Prostate gland (tissue), 2 donors: ENCODE measurements around the gene F12. TPM values are rescaled to one million over a fixed set of nuclear protein-coding genes. Genes with fewer than 3 reads are reported as not detected.

ENCODE experiments used
- DNase-seq: peaks from one replicate; pipeline ENCODE4 v3.0.0-alpha.2; 2019; ENCODE audit warnings: low spot score
- H3K27ac ChIP-seq, 2 donors: fragments of 200-600 bp; sonication (generic); 2 replicates each; pipeline ENCODE4 v1.5.1; 2017 to 2019
- H3K27me3 ChIP-seq: fragments of 200-600 bp; sonication (generic); replicated peaks from 2 replicates; pipeline ENCODE4 v1.5.1; 2019; ENCODE audit not compliant: insufficient read depth
- H3K36me3 ChIP-seq, 2 donors: fragments of 200-600 bp; sonication (generic); 1 replicate in 1 of 2; 2 replicates in 1 of 2; pipeline versions ENCODE4 v1.5.1 to v1.8.1; 2017 to 2019
- H3K4me1 ChIP-seq: fragments of 200-600 bp; sonication (generic); replicated peaks from 2 replicates; pipeline ENCODE4 v1.5.1; 2019
- H3K4me3 ChIP-seq, 2 donors: fragments of 200-600 bp; sonication (generic); 2 replicates each; pipeline ENCODE4 v1.5.1; 2017 to 2019
- H3K9me3 ChIP-seq: fragments of 200-600 bp; sonication (generic); 2 replicates; pipeline ENCODE4 v1.5.1; 2017
- CTCF ChIP-seq, 4 experiments: fragments of 200-600 bp in 2 of 4; fragments of 450-650 bp in 2 of 4; sonication (generic) in 2 of 4; IDR thresholded peaks; 1 replicate in 3 of 4; 2 replicates in 1 of 4; pipeline ENCODE4 v1.5.1; 2016 to 2019; ENCODE audit warnings: antibody characterized with exemption in 4 of 4, mild to moderate bottlenecking in 2 of 4, moderate library complexity in 2 of 4
- POLR2A ChIP-seq: fragments of 450-650 bp; IDR thresholded peaks from one replicate; pipeline ENCODE4 v1.6.1; 2016; ENCODE audit warnings: antibody characterized with exemption, mild to moderate bottlenecking
- POLR2AphosphoS5 ChIP-seq: sonication (generic); formaldehyde crosslinking; IDR thresholded peaks from one replicate; pipeline ENCODE4 v1.6.1; 2017; ENCODE audit warnings: antibody characterized with exemption
- WGBS: methylation state at CpG from one replicate; pipeline ENCODE4 v1.1.5; 2018; 5-methylcytosine and 5-hydroxymethylcytosine counted together
- intact Hi-C: fragments of 100-400 bp; cut with DNase I; formaldehyde crosslinking; loops from one replicate; pipeline ENCODE4 v1.14.2; 2022
- total RNA-seq, 2 donors: library from RNA; depleted of rRNA; stranded (reverse); fragments of >200 nt; gene quantifications; one replicate each; pipeline ENCODE4 v1.1.0, GENCODE V29; 2016

The F12 gene
- total RNA-seq, 2 donors from 2014 or later: 0.74 to 2.6 TPM

- WGBS: 86% methylated on average over 7 of the region's 7 CpGs
- Histone ChIP-seq H3K27me3 (no peaks in the 10 kb centered on the region), H3K36me3 (peaks cover 13 to 23% of the 10 kb centered on the region in 2 donors), H3K4me3 (no peak overlapping the region), H3K9me3 (no peaks in the 10 kb centered on the region), H3K27ac (peak overlapping the region in 1 of 2 donors; percentile 30), H3K4me1 (peaks cover 3% of the 10 kb centered on the region)
- DNase-seq: no peak
- TF ChIP-seq POLR2A: no peak
- TF ChIP-seq POLR2AphosphoS5: no peak
- TF ChIP-seq CTCF (IDR thresholded peaks at IDR 0.05): no peak
- intact Hi-C loops: no loop called here
Measured at GRCh38 chr5:177430972-177431316, 21.6 kb upstream of the F12 start.

- Histone ChIP-seq H3K36me3 (peaks cover 13 to 21% of the 10 kb centered on the region in 2 donors), H3K4me1 (peaks cover 3% of the 10 kb centered on the region), H3K27ac (peak overlapping the region in 1 of 2 donors; percentile 30), H3K4me3 (no peak overlapping the region), H3K27me3 (no peaks in the 10 kb centered on the region), H3K9me3 (no peaks in the 10 kb centered on the region)
- 66% methylated on average over 26 of the region's 26 CpGs for WGBS
- intact Hi-C loops: no loop called here
- TF ChIP-seq POLR2A: no peak
- peak; percentile 50 for TF ChIP-seq POLR2AphosphoS5
- DNase-seq: peak; percentile 70
Measured at GRCh38 chr5:177430140-177430951, 21.0 kb upstream of the F12 start.

- TF ChIP-seq CTCF (IDR thresholded peaks at IDR 0.05) (no peak), POLR2AphosphoS5 (no peak), POLR2A (no peak)
- H3K27ac ChIP-seq: no peak overlapping the region
- WGBS: 80% methylated on average over 6 of the region's 6 CpGs
- no peaks in the 10 kb centered on the region for H3K27me3 ChIP-seq
- H3K4me1 ChIP-seq: peaks cover 3% of the 10 kb centered on the region
- intact Hi-C loops: no loop called here
- peaks cover 13 to 15% of the 10 kb centered on the region in 2 donors for H3K36me3 ChIP-seq
- H3K4me3 ChIP-seq: no peak overlapping the region
- no peaks in the 10 kb centered on the region for H3K9me3 ChIP-seq
- no peak for DNase-seq
Measured at GRCh38 chr5:177429248-177430040, 20.1 kb upstream of the F12 start.

- H3K4me1 ChIP-seq: peaks cover 3% of the 10 kb centered on the region
- peaks cover 8 to 13% of the 10 kb centered on the region in 2 donors for H3K36me3 ChIP-seq
- intact Hi-C loops: no loop called here
- no peak overlapping the region for H3K27ac ChIP-seq
- H3K27me3 ChIP-seq: no peaks in the 10 kb centered on the region
- TF ChIP-seq CTCF (IDR thresholded peaks at IDR 0.05) (no peak), POLR2AphosphoS5 (no peak), POLR2A (no peak)
- WGBS: 86% methylated on average over 10 of the region's 10 CpGs
- no peaks in the 10 kb centered on the region for H3K9me3 ChIP-seq
- DNase-seq: no peak
- no peak overlapping the region for H3K4me3 ChIP-seq
Measured at GRCh38 chr5:177428574-177429217, 19.3 kb upstream of the F12 start.

- H3K27ac ChIP-seq: peak overlapping the region in 1 of 2 donors; percentile 84
- intact Hi-C loops: no loop called here
- 74% methylated on average over 11 of the region's 11 CpGs for WGBS
- no peak for TF ChIP-seq POLR2AphosphoS5
- no peak for TF ChIP-seq CTCF (IDR thresholded peaks at IDR 0.05)
- H3K4me3 ChIP-seq: peak overlapping the region; percentile 89 to 90
- DNase-seq: no peak
- no peaks in the 10 kb centered on the region for H3K9me3 ChIP-seq
- H3K27me3 ChIP-seq: no peaks in the 10 kb centered on the region
- peaks cover 3% of the 10 kb centered on the region for H3K4me1 ChIP-seq
- H3K36me3 ChIP-seq: peaks cover 1 to 6% of the 10 kb centered on the region in 2 donors
Measured at GRCh38 chr5:177427919-177428573, 18.7 kb upstream of the F12 start.
